Ureter (tissue), 1 donor: ENCODE results near the gene MMP15. TPM values are rescaled to one million over a fixed set of nuclear protein-coding genes. Genes with fewer than 3 reads are reported as not detected.

Experiments used
- DNase-seq: peaks from one replicate; pipeline ENCODE4 v3.0.0-alpha.2; 2020; ENCODE audit warnings: low spot score
- total RNA-seq: library from RNA; stranded (reverse); gene quantifications from one replicate; pipeline ENCODE4 v1.2.4, GENCODE V29; 2023
- donor health status: DM: yes; HTN: yes; CAD: no.

The MMP15 gene
- total RNA-seq, 1 donor from 2014 or later: 15.4 TPM

GRCh38 chr16:58035356-58036170 is 10.0 kb downstream of the MMP15 start:
- no peak for DNase-seq

- DNase-seq: no peak
These were observed 11.4 kb downstream of the MMP15 start for GRCh38 chr16:58036943-58037342.

- DNase-seq: no peak
These were observed 12.0 kb downstream of the MMP15 start for GRCh38 chr16:58037365-58038057.

- no peak for DNase-seq
These were observed 12.7 kb downstream of the MMP15 start for GRCh38 chr16:58038219-58038641.

- DNase-seq: no peak
These were observed 14.4 kb downstream of the MMP15 start for GRCh38 chr16:58039829-58040495.

- DNase-seq: no peak
These were observed 14.9 kb downstream of the MMP15 start for GRCh38 chr16:58040496-58040846.

- no peak for DNase-seq
These were observed 15.5 kb downstream of the MMP15 start for GRCh38 chr16:58040945-58041627.

- no peak for DNase-seq
These were observed 16.0 kb downstream of the MMP15 start for GRCh38 chr16:58041628-58041955.

- DNase-seq: no peak
These were observed 16.7 kb downstream of the MMP15 start for GRCh38 chr16:58042001-58042885.

- no peak for DNase-seq
These were observed 17.4 kb downstream of the MMP15 start for GRCh38 chr16:58042886-58043515.

GRCh38 chr16:58043571-58044155 is 18.1 kb downstream of the MMP15 start:
- DNase-seq: no peak

- no peak for DNase-seq
These were observed 18.9 kb downstream of the MMP15 start for GRCh38 chr16:58044266-58045019.

GRCh38 chr16:58045096-58045495 is 19.5 kb downstream of the MMP15 start:
- DNase-seq: no peak

GRCh38 chr16:58046054-58046881 is 20.7 kb downstream of the MMP15 start:
- DNase-seq: no peak

- DNase-seq: no peak
These were observed 21.4 kb downstream of the MMP15 start for GRCh38 chr16:58046936-58047335.

- no peak for DNase-seq
These were observed 22.2 kb downstream of the MMP15 start for GRCh38 chr16:58047557-58048348.

- DNase-seq: no peak
These were observed 23.1 kb downstream of the MMP15 start for GRCh38 chr16:58048494-58049231.
